K562 (cell line): ENCODE measurements around the gene CERS3. TPM values are rescaled to one million over a fixed set of nuclear protein-coding genes. Genes with fewer than 3 reads are reported as not detected.

Source experiments
- ASH1L ChIP-seq: fragments of 450-650 bp; IDR thresholded peaks from 2 replicates; pipeline ENCODE4 v1.6.1; 2018; ENCODE audit warnings: borderline replicate concordance, mild to moderate bottlenecking, low read depth; ENCODE audit not compliant: partially characterized antibody
- BHLHE40 ChIP-seq: IDR thresholded peaks from 2 replicates; pipeline ENCODE4 v1.6.1; 2011; ENCODE audit warnings: low read length, improper control_type of control experiment
- CUX1 ChIP-seq: fragments of 200-800 bp; sonication (Bioruptor generic); IDR thresholded peaks from 2 replicates; pipeline ENCODE4 v1.6.1; 2016; ENCODE audit warnings: missing genetic modification characterization, missing compliant biosample characterization
- FOXA1 ChIP-seq: fragments of 450-650 bp; IDR thresholded peaks from 2 replicates; pipeline ENCODE4 v1.6.1; 2016; ENCODE audit warnings: mild to moderate bottlenecking, borderline replicate concordance
- IRF2 ChIP-seq: sonication (generic); formaldehyde crosslinking; IDR thresholded peaks from 2 replicates; pipeline ENCODE4 v1.8.1; 2022; ENCODE audit warnings: mild to moderate bottlenecking, missing genetic modification reagents
- ZFX ChIP-seq: sonication (generic); formaldehyde crosslinking; IDR thresholded peaks from 2 replicates; pipeline ENCODE4 v1.8.0; 2022; ENCODE audit warnings: mild to moderate bottlenecking, missing genetic modification reagents, moderate library complexity
- ZKSCAN8 ChIP-seq: fragments of 200-800 bp; sonication (Bioruptor generic); IDR thresholded peaks from 2 replicates; pipeline ENCODE4 v1.6.1; 2016; ENCODE audit warnings: missing genetic modification characterization, missing compliant biosample characterization
- ZMIZ1 ChIP-seq, 2 experiments: fragments of 150-350 bp in 1 of 2; IDR thresholded peaks; 2 replicates each; pipeline ENCODE4 v1.6.1; 2012 to 2016; ENCODE audit warnings: low read depth in 2 of 2, low read length in 2 of 2, mild to moderate bottlenecking in 1 of 2, moderate library complexity in 1 of 2
- polyA plus RNA-seq, 8 experiments: library from polyadenylated mRNA; depleted of rRNA in 4 of 8; stranded (reverse) in 5 of 8; unstranded in 3 of 8; fragments of >200 nt; fragmentation: Nextera tagmentation in 2 of 8; fragmentation: Illumina TruSeq in 1 of 8; extraction: Ambion mirVana in 2 of 8; extraction: Trizol in 1 of 8; gene quantifications; 2 replicates each; pipeline versions ENCODE4 v1.2.1 to v1.2.3, GENCODE V29; 2011 to 2014; ENCODE audit warnings: inconsistent platforms in 1 of 8, missing spikeins in 1 of 8
- total RNA-seq, 7 experiments: library from RNA; depleted of rRNA in 6 of 7; stranded (reverse); fragments of >200 nt in 6 of 7; fragmentation: Illumina TruSeq in 2 of 7; extraction: Trizol in 2 of 7; gene quantifications; 2 replicates each; pipeline versions ENCODE4 v1.2.1 to v1.2.3, GENCODE V29; 2011 to 2021; ENCODE audit warnings: low replicate concordance in 1 of 7
- TF ChIP-seq, protein P1 (sequence below), 2 experiments: fragments of 450-650 bp; formaldehyde crosslinking in 1 of 2; IDR thresholded peaks; 2 replicates each; pipeline versions ENCODE4 v1.4.0 to v1.6.1; 2014 to 2020; ENCODE audit warnings: mild to moderate bottlenecking in 2 of 2, borderline replicate concordance in 1 of 2, low read depth in 1 of 2

CERS3 gene
- total and polyA plus RNA-seq, 9 of the 15 experiments (the other 6 are each of a cell fraction or from before 2014, with no cell fraction given): not detected

- TF ChIP-seq, protein P1, sequence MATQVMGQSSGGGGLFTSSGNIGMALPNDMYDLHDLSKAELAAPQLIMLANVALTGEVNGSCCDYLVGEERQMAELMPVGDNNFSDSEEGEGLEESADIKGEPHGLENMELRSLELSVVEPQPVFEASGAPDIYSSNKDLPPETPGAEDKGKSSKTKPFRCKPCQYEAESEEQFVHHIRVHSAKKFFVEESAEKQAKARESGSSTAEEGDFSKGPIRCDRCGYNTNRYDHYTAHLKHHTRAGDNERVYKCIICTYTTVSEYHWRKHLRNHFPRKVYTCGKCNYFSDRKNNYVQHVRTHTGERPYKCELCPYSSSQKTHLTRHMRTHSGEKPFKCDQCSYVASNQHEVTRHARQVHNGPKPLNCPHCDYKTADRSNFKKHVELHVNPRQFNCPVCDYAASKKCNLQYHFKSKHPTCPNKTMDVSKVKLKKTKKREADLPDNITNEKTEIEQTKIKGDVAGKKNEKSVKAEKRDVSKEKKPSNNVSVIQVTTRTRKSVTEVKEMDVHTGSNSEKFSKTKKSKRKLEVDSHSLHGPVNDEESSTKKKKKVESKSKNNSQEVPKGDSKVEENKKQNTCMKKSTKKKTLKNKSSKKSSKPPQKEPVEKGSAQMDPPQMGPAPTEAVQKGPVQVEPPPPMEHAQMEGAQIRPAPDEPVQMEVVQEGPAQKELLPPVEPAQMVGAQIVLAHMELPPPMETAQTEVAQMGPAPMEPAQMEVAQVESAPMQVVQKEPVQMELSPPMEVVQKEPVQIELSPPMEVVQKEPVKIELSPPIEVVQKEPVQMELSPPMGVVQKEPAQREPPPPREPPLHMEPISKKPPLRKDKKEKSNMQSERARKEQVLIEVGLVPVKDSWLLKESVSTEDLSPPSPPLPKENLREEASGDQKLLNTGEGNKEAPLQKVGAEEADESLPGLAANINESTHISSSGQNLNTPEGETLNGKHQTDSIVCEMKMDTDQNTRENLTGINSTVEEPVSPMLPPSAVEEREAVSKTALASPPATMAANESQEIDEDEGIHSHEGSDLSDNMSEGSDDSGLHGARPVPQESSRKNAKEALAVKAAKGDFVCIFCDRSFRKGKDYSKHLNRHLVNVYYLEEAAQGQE (IDR thresholded peaks at IDR 0.05; ENCODE audit: borderline replicate concordance): no peak
- TF ChIP-seq, protein P1 (CRISPR knock-in tag; IDR thresholded peaks at IDR 0.05; ENCODE audit: low read depth): no peak
- no peak for TF ChIP-seq ASH1L
- TF ChIP-seq FOXA1: no peak
- no peak for TF ChIP-seq CUX1 (CRISPR knock-in tag)
- TF ChIP-seq ZKSCAN8: no peak
- TF ChIP-seq BHLHE40: no peak
- TF ChIP-seq ZFX (CRISPR knock-in tag): no peak
- TF ChIP-seq IRF2 (CRISPR knock-in tag): no peak
- TF ChIP-seq ZMIZ1 (IDR thresholded peaks at IDR 0.05; ENCODE audit: low read depth in 2 of 2, low read length in 2 of 2): no peak
Observed at GRCh38 chr15:100426937-100427336, 101.8 kb downstream of the CERS3 start (continued).
